ENCODE measurements around the gene SETX.

Gene SETX

DNA sequence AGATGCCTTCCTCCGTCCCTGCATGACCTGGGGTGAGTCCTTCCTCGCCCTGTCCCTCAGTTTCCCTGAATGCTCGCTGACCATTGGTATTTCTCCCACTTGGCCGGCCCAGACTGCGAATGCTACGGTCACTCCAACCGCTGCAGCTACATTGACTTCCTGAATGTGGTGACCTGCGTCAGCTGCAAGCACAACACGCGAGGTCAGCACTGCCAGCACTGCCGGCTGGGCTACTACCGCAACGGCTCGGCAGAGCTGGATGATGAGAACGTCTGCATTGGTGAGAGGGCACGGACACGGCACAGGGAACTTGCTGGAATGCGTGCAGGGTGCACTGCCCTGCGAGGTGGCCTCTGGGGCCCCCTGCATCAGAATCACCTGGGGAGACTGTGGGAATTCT lies 115.8 kb downstream of the SETX start:
- peak; percentile 85 for DNase-seq

- DNase-seq = peak; percentile 68
Measured at GRCh38 chr9:132238026-132238972, 116.5 kb downstream of the SETX start.

- DNase-seq = no peak
Measured at GRCh38 chr9:132237481-132237880, 117.3 kb downstream of the SETX start.

- no peak for DNase-seq
Measured at GRCh38 chr9:132236662-132237311, 118.0 kb downstream of the SETX start.

DNA sequence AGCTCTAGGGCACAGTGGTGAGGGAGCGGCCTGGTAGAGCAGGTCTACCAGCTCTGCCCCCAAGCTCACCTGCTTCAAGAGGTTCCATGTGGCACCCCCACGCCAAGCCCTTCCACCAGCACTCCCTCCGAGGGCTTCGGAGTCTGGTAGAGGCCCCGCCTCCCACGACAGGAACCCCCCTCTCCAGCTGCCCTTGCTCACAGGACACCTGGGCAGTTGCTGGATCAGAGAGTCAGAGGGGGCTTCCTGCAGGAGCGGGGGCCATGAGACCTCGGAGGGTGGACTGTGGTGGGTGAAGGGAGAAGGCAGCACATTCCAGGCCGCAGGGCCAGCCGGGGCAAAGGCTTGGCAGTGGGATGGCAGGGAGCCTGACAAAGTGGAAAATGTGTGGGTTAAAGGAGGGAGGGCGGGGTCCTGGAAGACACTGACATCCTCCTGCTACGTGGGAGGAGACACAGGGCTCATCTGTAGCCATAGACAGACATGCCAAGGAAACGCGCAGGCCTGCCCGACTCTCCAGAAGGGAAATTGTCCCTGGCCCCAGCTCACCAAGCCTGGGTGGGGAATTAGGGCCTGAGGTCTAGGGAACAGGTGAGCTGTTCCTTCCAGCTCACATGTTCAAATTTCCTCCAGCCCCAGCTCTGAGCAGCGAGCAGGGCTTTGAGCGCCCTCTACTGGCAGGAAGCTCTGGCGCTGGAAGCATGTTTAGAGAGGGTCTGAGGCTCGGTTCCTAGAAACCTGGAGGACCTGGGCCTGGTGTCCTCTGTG lies 118.7 kb downstream of the SETX start:
- DNase-seq = peak; percentile 88

- DNase-seq = no peak
Measured at GRCh38 chr9:132235125-132235524, 119.7 kb downstream of the SETX start.

DNA sequence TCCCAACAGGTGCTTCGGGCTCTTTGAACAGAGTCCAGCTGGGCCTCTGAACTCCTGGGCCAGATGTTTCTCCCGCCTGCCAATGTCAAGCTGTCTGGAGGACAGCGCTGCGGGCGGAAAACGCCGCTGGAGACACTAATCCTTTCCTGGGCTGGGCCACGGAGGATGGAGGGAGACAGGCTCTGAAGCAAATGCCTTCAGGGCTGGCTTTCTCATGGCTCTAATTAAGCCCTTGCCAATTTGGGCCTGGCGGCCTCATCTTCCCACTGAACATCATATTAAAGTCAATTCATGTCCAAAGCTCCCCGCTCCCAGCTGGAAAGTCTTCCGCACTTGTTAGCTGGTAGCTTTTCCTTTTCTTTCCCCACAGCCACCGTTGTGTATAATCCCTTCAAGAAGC lies 120.3 kb downstream of the SETX start:
- no peak for DNase-seq

GRCh38 chr9:132233138-132233537 lies 121.6 kb downstream of the SETX start:
- no peak for DNase-seq

DNA sequence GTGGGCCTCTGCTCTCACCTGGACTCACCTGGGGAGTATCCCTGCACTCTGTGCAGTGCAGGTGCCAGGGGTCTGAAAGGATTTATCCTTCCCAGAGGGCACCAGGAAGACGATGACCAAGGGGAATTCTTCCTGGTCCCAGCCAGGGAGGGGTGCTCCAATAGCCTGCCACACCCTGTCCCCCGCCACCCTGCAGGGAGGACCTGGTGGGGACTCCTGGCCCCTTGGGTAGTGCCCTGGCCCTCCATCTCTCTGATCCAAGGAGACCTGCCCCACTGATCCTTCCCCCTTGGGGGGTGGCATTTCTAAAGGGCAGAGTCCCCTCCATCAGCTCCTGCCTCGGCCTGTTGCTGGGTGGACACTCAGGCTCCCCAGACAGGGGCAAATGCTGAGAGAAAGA lies 122.3 kb downstream of the SETX start:
- DNase-seq = no peak

- DNase-seq = no peak
Measured at GRCh38 chr9:132231019-132231701, 123.6 kb downstream of the SETX start.

GRCh38 chr9:132230605-132231004 lies 124.2 kb downstream of the SETX start:
- DNase-seq = no peak

GRCh38 chr9:132228062-132228461 lies 126.7 kb downstream of the SETX start:
- no peak for DNase-seq

GRCh38 chr9:132226571-132227430 lies 128.0 kb downstream of the SETX start:
- DNase-seq = no peak

GRCh38 chr9:132224645-132225044 lies 130.1 kb downstream of the SETX start:
- no peak for DNase-seq

GRCh38 chr9:132221941-132222340 lies 132.8 kb downstream of the SETX start:
- no peak for DNase-seq

- no peak for DNase-seq
Measured at GRCh38 chr9:132218208-132218607, 136.6 kb downstream of the SETX start.

DNA sequence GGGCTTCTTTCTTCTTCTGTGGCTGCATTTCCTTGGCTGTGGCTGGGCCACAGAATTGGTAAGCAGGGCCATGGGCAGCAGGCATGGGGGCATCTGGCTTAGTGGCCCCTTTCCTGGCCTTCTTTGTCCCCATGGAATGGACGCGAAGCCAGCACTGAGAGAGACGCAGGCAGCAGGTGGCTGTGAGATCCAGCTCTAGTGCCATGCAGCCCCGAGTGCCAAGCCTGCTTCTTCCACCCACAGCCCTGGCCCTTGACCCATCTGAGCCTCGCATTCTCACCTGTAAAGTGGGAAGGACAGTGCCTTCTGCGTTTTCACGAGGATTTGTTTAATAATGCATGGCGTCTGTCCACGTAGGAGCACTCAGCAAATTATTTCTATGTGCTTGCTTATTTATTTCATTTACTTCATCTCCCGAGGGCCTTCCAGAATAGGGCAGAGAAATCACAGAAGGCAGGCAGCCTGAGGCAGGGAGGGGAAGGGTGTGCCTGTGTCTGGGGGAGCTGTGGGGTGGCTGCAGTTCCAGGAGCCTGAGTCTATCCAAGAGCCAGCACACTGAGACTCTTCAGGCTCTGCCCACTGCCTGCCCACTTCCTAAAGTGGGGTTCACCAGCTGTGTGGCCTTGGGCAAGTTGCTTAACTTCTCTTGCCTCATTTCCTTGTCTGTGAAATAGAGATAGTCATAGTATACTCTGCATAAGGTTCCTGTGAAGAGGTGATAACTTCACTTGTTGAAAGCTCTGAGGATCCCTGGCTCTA lies 137.7 kb downstream of the SETX start:
- no peak for DNase-seq

DNA sequence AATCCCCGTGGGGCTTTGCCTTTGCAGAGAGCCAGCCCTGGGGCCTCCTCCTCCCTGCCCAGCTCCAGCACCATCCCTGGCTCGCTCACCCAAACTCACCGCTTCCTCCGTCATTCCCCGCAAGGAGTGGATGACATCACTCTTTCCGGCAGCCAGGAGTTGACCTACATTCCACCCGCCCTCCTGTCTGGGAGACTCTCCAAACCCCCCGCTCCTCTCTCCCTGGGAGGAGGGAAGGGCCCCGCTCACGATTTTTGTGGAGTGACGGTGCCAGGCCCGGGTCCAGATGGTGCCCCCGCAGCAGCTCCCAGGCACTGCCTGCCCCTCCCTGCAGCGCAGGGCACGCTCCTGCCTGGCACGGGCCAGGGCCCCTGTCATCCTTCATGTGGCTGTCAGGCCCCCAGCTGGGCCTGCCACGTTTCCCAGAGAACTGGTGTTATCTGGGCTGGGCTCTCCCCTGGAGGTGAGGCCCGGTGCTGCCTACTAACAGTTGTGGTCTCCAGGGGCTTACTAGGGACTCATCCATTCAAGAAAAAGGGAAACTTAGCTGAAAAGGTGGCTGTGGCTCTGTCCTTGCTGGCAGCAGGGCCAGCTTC lies 140.7 kb downstream of the SETX start:
- DNase-seq = no peak

- DNase-seq = no peak
Measured at GRCh38 chr9:132211570-132211969, 143.2 kb downstream of the SETX start.

Measured in RPMI8226 (cell line).